Mesodermal cell (in vitro differentiated cells): ENCODE results near the gene RGMB.

Experiments used
- H3K27ac ChIP-seq: 2 replicates; pipeline ENCODE4 v1.7.0; 2013; ENCODE audit warnings: mild to moderate bottlenecking, low read depth, low read length, moderate library complexity; ENCODE audit not compliant: severe bottlenecking
- H3K36me3 ChIP-seq: 2 replicates; pipeline ENCODE4 v1.7.1; 2013; ENCODE audit warnings: mild to moderate bottlenecking, low read length, moderate library complexity; ENCODE audit not compliant: control insufficient read depth, insufficient read depth
- H3K4me1 ChIP-seq: one replicate; pipeline ENCODE4 v1.7.1; 2013; ENCODE audit warnings: mild to moderate bottlenecking, low read length; ENCODE audit not compliant: insufficient read depth, control insufficient read depth, poor library complexity, severe bottlenecking
- H3K4me3 ChIP-seq: 2 replicates; pipeline ENCODE4 v1.7.0; 2013; ENCODE audit warnings: low read length, control low read depth, mild to moderate bottlenecking; ENCODE audit not compliant: insufficient read depth, poor library complexity, severe bottlenecking; ENCODE audit errors: extremely low read depth
- H3K9me3 ChIP-seq: 2 replicates; pipeline ENCODE4 v1.7.1; 2013; ENCODE audit warnings: mild to moderate bottlenecking, low read length, moderate library complexity; ENCODE audit not compliant: control insufficient read depth
- WGBS, 2 experiments: methylation state at CpG; one replicate each; pipeline ENCODE4 v1.1.5; 2013; ENCODE audit warnings: missing lambda C conversion rate in 2 of 2; ENCODE audit not compliant: insufficient coverage in 2 of 2; 5-methylcytosine and 5-hydroxymethylcytosine counted together

RGMB gene

GRCh38 chr5:98768160-98768959 is 5.1 kb upstream of the RGMB start:
- H3K36me3 ChIP-seq: no peaks in the 10 kb centered on the region
- H3K4me1 ChIP-seq: peaks cover 15% of the 10 kb centered on the region
- H3K4me3 ChIP-seq: peak overlapping the region; percentile 67
- 1 to 4% methylated on average over 21 to 26 of the region's 34 CpGs for WGBS, 2 experiments
- no peaks in the 10 kb centered on the region for H3K9me3 ChIP-seq
- no peak overlapping the region for H3K27ac ChIP-seq

- Histone ChIP-seq H3K4me1 (peaks cover 12% of the 10 kb centered on the region), H3K4me3 (peak overlapping the region; percentile 67), H3K27ac (no peak overlapping the region), H3K36me3 (no peaks in the 10 kb centered on the region), H3K9me3 (no peaks in the 10 kb centered on the region)
- 0 to 2% methylated on average over 17 to 28 of the region's 31 CpGs for WGBS, 2 experiments
Measured at GRCh38 chr5:98768960-98769209, 4.6 kb upstream of the RGMB start.

- H3K4me3 ChIP-seq: peak overlapping the region; percentile 67
- no peak overlapping the region for H3K27ac ChIP-seq
- no peaks in the 10 kb centered on the region for H3K9me3 ChIP-seq
- peaks cover 12% of the 10 kb centered on the region for H3K4me1 ChIP-seq
- H3K36me3 ChIP-seq: no peaks in the 10 kb centered on the region
- WGBS, 2 experiments: 0 to 1% methylated on average over 28 to 31 of the region's 55 CpGs
Measured at GRCh38 chr5:98769210-98769958, 4.1 kb upstream of the RGMB start.

- WGBS, 2 experiments: 0 to 3% methylated on average over 9 to 12 of the region's 12 CpGs
- Histone ChIP-seq H3K4me3 (peak overlapping the region; percentile 67), H3K9me3 (no peaks in the 10 kb centered on the region), H3K4me1 (peaks cover 12% of the 10 kb centered on the region), H3K36me3 (no peaks in the 10 kb centered on the region), H3K27ac (no peak overlapping the region)
Measured at GRCh38 chr5:98769959-98770208, 3.6 kb upstream of the RGMB start.

GRCh38 chr5:98770209-98770910 is 3.1 kb upstream of the RGMB start:
- Histone ChIP-seq H3K27ac (peak overlapping the region; percentile 43), H3K36me3 (no peaks in the 10 kb centered on the region), H3K9me3 (no peaks in the 10 kb centered on the region), H3K4me1 (peaks cover 12% of the 10 kb centered on the region), H3K4me3 (peak overlapping the region; percentile 67)
- WGBS, 2 experiments: 0% methylated on average over 30 to 32 of the region's 39 CpGs

GRCh38 chr5:98770911-98771322 is 2.5 kb upstream of the RGMB start:
- Histone ChIP-seq H3K9me3 (no peaks in the 10 kb centered on the region), H3K27ac (peak overlapping the region; percentile 43), H3K4me3 (peak overlapping the region; percentile 67), H3K4me1 (peaks cover 12% of the 10 kb centered on the region), H3K36me3 (no peaks in the 10 kb centered on the region)
- WGBS, 2 experiments: 5 to 6% methylated on average over 2 to 3 of the region's 6 CpGs

- no peak overlapping the region for H3K27ac ChIP-seq
- H3K36me3 ChIP-seq: no peaks in the 10 kb centered on the region
- WGBS, 2 experiments: 4% methylated on average over 9 to 14 of the region's 18 CpGs
- peak overlapping the region; percentile 67 for H3K4me3 ChIP-seq
- peaks cover 17% of the 10 kb centered on the region for H3K4me1 ChIP-seq
- no peaks in the 10 kb centered on the region for H3K9me3 ChIP-seq
Measured at GRCh38 chr5:98771382-98772109, 1.9 kb upstream of the RGMB start.

- Histone ChIP-seq H3K4me1 (peaks cover 18% of the 10 kb centered on the region), H3K27ac (peak overlapping the region; percentile 87), H3K36me3 (no peaks in the 10 kb centered on the region), H3K4me3 (peak overlapping the region; percentile 76), H3K9me3 (no peaks in the 10 kb centered on the region)
- 9 to 12% methylated on average over 22 of the region's 34 CpGs for WGBS, 2 experiments
Measured at GRCh38 chr5:98772415-98773213, 849 bp upstream of the RGMB start.

GRCh38 chr5:98773214-98773463 is 324 bp upstream of the RGMB start:
- Histone ChIP-seq H3K36me3 (no peaks in the 10 kb centered on the region), H3K4me3 (peak overlapping the region; percentile 76)
- WGBS, 2 experiments: 0% methylated on average over 16 of the region's 16 CpGs

More at GRCh38 chr5:98773214-98773463, 324 bp upstream of the RGMB start:
- no peaks in the 10 kb centered on the region for H3K9me3 ChIP-seq
- H3K27ac ChIP-seq: peak overlapping the region; percentile 87
- peaks cover 18% of the 10 kb centered on the region for H3K4me1 ChIP-seq
